ENCODE measurements around the gene SLC5A10. TPM values are rescaled to one million over a fixed set of nuclear protein-coding genes. Genes with fewer than 3 reads are reported as not detected.

The SLC5A10 gene
- total RNA-seq, 1 experiment from 2014 or later: not detected

GRCh38 chr17:18963126-18964017 lies 11.4 kb downstream of the SLC5A10 start:
- in situ Hi-C loops (cut with HindIII; ENCODE audit: low pct_unique_long_range_greater_than_20kb, low sequenced_read_pairs): no loop called here

GRCh38 chr17:18964018-18964351 lies 12.0 kb downstream of the SLC5A10 start:
- ATAC-seq: no peak
- no TSS peak for BruUV-seq (replicated peaks)
- DNase-seq (ENCODE audit: low read depth, low spot score): no peak
- ChIA-PET CTCF (no interaction called here), POLR2A (no interaction called here)
- no peaks in the 10 kb centered on the region for H3K36me3 ChIP-seq (ENCODE audit: control insufficient read depth, insufficient read depth, low read length)
- H3K27ac ChIP-seq (ENCODE audit: low read length): no peak overlapping the region
- peaks cover 8% of the 10 kb centered on the region; the same call in 1 of the 2 replicates for H3K4me1 ChIP-seq (ENCODE audit: control insufficient read depth, insufficient read depth, low read length)
- H3K27me3 ChIP-seq (ENCODE audit: control insufficient read depth, insufficient read depth, low read length): no peaks in the 10 kb centered on the region
- intact Hi-C loops (cut with micrococcal nuclease; ENCODE audit: unreplicated experiment) (no loop called here), in situ Hi-C loops (cut with HindIII; ENCODE audit: low pct_unique_long_range_greater_than_20kb, low sequenced_read_pairs) (no loop called here)
- no peak overlapping the region for H3K4me3 ChIP-seq (ENCODE audit: low read depth in 2 of 2, low read length in 2 of 2)
- H3K9me3 ChIP-seq (ENCODE audit: control insufficient read depth, insufficient read depth, low read depth, low read length): no peaks in the 10 kb centered on the region
- TF ChIP-seq REST (IDR thresholded peaks at IDR 0.05; ENCODE audit: insufficient read depth in 1 of 2, low read depth in 2 of 2, low read length in 1 of 2): no peak
- TF ChIP-seq SIN3A (IDR thresholded peaks at IDR 0.05; ENCODE audit: borderline replicate concordance, insufficient read depth, low read depth, low read length): no peak
- no peak for TF ChIP-seq POLR2AphosphoS5 (IDR thresholded peaks at IDR 0.05; ENCODE audit: low read depth, low read length)
- TF ChIP-seq TCF7L2 (IDR thresholded peaks at IDR 0.05; ENCODE audit: low read depth, low read length): no peak

More at GRCh38 chr17:18963126-18964017, 11.4 kb downstream of the SLC5A10 start:
- Histone ChIP-seq H3K27me3 (ENCODE audit: control insufficient read depth, insufficient read depth, low read length) (no peaks in the 10 kb centered on the region), H3K9me3 (ENCODE audit: control insufficient read depth, insufficient read depth, low read depth, low read length) (no peaks in the 10 kb centered on the region), H3K4me3 (ENCODE audit: low read depth in 2 of 2, low read length in 2 of 2) (no peak overlapping the region), H3K36me3 (ENCODE audit: control insufficient read depth, insufficient read depth, low read length) (no peaks in the 10 kb centered on the region), H3K27ac (ENCODE audit: low read length) (no peak overlapping the region), H3K4me1 (ENCODE audit: control insufficient read depth, insufficient read depth, low read length) (peaks cover 8% of the 10 kb centered on the region; the same call in 1 of the 2 replicates)
- ChIA-PET CTCF (interaction anchor here (0.8 kb wide), 1 partner anchor 14 kb away, joined by 3 read pairs; no protein-coding TSS in a partner anchor), POLR2A (interaction anchor here (0.6 kb wide), 1 partner anchor 9 kb away, joined by 6 read pairs; no protein-coding TSS in a partner anchor)
- ATAC-seq: no peak
- intact Hi-C loops (cut with micrococcal nuclease; ENCODE audit: unreplicated experiment): no loop called here
- TF ChIP-seq REST (IDR thresholded peaks at IDR 0.05; ENCODE audit: insufficient read depth in 1 of 2, low read depth in 2 of 2, low read length in 1 of 2): no peak
- no peak for TF ChIP-seq TCF7L2 (IDR thresholded peaks at IDR 0.05; ENCODE audit: low read depth, low read length)
- TF ChIP-seq POLR2AphosphoS5 (IDR thresholded peaks at IDR 0.05; ENCODE audit: low read depth, low read length): no peak
- no peak for TF ChIP-seq SIN3A (IDR thresholded peaks at IDR 0.05; ENCODE audit: borderline replicate concordance, insufficient read depth, low read depth, low read length)
- no peak for TF ChIP-seq CTCF (IDR thresholded peaks at IDR 0.05)
- no TSS peak for BruUV-seq (replicated peaks)
- DNase-seq (ENCODE audit: low read depth, low spot score): no peak

All from Panc1 (cell line).